ENCODE results near the gene RIPOR3.

DNA sequence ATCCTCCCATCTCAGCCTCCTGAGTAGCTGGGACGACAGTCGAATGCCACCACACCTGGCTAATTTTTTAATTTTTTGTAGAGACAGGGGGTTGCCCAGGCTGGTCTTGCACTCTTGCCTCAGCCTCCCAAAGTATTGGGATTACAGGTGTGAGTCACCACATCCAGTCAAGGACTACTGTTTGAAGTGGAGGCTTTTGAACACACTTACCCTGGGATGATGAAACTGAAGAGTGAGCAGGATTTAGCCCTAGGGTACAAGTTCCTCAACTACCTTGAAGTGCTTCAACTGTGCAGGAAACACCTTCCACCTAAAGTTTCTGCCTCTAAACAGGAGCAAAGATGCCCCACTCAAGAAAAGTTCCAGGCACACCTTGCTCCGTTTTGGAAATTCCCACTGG lies 24.4 kb upstream of the RIPOR3 start:
- TF ChIP-seq, protein P1, sequence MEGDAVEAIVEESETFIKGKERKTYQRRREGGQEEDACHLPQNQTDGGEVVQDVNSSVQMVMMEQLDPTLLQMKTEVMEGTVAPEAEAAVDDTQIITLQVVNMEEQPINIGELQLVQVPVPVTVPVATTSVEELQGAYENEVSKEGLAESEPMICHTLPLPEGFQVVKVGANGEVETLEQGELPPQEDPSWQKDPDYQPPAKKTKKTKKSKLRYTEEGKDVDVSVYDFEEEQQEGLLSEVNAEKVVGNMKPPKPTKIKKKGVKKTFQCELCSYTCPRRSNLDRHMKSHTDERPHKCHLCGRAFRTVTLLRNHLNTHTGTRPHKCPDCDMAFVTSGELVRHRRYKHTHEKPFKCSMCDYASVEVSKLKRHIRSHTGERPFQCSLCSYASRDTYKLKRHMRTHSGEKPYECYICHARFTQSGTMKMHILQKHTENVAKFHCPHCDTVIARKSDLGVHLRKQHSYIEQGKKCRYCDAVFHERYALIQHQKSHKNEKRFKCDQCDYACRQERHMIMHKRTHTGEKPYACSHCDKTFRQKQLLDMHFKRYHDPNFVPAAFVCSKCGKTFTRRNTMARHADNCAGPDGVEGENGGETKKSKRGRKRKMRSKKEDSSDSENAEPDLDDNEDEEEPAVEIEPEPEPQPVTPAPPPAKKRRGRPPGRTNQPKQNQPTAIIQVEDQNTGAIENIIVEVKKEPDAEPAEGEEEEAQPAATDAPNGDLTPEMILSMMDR (IDR thresholded peaks at IDR 0.05), result no peak
- TF ChIP-seq POLR2A (IDR thresholded peaks at IDR 0.05), result no peak
